ENCODE results near the gene ADAMTSL1. TPM values are rescaled to one million over a fixed set of nuclear protein-coding genes. Genes with fewer than 3 reads are reported as not detected.

Gene ADAMTSL1
- polyA plus RNA-seq, 12 donors = 8.4 to 25.2 (median 16.0) TPM; not detected in 1

- DNase-seq = no peak
Measured at GRCh38 chr9:18721267-18721994, 247.5 kb downstream of the ADAMTSL1 start.

GRCh38 chr9:18721995-18722310 lies 248.0 kb downstream of the ADAMTSL1 start:
- no peak for DNase-seq

- no peak for DNase-seq
Measured at GRCh38 chr9:18722882-18723281, 248.9 kb downstream of the ADAMTSL1 start.

GRCh38 chr9:18723366-18723765 lies 249.4 kb downstream of the ADAMTSL1 start:
- DNase-seq = no peak

- DNase-seq = no peak
Measured at GRCh38 chr9:18726546-18726945, 252.6 kb downstream of the ADAMTSL1 start.

GRCh38 chr9:18727904-18728303 lies 254.0 kb downstream of the ADAMTSL1 start:
- no peak for DNase-seq

- no peak for DNase-seq
Measured at GRCh38 chr9:18728642-18729041, 254.7 kb downstream of the ADAMTSL1 start.

- DNase-seq = no peak
Measured at GRCh38 chr9:18730241-18730640, 256.3 kb downstream of the ADAMTSL1 start.

- DNase-seq = no peak
Measured at GRCh38 chr9:18739127-18739526, 265.2 kb downstream of the ADAMTSL1 start.

- no peak for DNase-seq
Measured at GRCh38 chr9:18739641-18740318, 265.8 kb downstream of the ADAMTSL1 start.

- no peak for DNase-seq
Measured at GRCh38 chr9:18741359-18741758, 267.4 kb downstream of the ADAMTSL1 start.

GRCh38 chr9:18741945-18742344 lies 268.0 kb downstream of the ADAMTSL1 start:
- DNase-seq = no peak

- DNase-seq = no peak
Measured at GRCh38 chr9:18743421-18743820, 269.5 kb downstream of the ADAMTSL1 start.

- no peak for DNase-seq
Measured at GRCh38 chr9:18743971-18744370, 270.0 kb downstream of the ADAMTSL1 start.

- peak; percentile 15 for DNase-seq
Measured at GRCh38 chr9:18745710-18746109, 271.8 kb downstream of the ADAMTSL1 start.

GRCh38 chr9:18746631-18747030 lies 272.7 kb downstream of the ADAMTSL1 start:
- DNase-seq = no peak

GRCh38 chr9:18747595-18747994 lies 273.6 kb downstream of the ADAMTSL1 start:
- no peak for DNase-seq

GRCh38 chr9:18748251-18748701 lies 274.3 kb downstream of the ADAMTSL1 start:
- DNase-seq = no peak

- DNase-seq = no peak
Measured at GRCh38 chr9:18749711-18750110, 275.8 kb downstream of the ADAMTSL1 start.

GRCh38 chr9:18753904-18754303 lies 280.0 kb downstream of the ADAMTSL1 start:
- DNase-seq = no peak

GRCh38 chr9:18754537-18754936 lies 280.6 kb downstream of the ADAMTSL1 start:
- DNase-seq = no peak

GRCh38 chr9:18755263-18755662 lies 281.3 kb downstream of the ADAMTSL1 start:
- no peak for DNase-seq

- DNase-seq = no peak
Measured at GRCh38 chr9:18756712-18757125, 282.8 kb downstream of the ADAMTSL1 start.

- no peak for DNase-seq
Measured at GRCh38 chr9:18759827-18760226, 285.9 kb downstream of the ADAMTSL1 start.

Data from muscle of arm (tissue), 12 donors.